Measurements from ENCODE around the gene C17orf107.

DNA sequence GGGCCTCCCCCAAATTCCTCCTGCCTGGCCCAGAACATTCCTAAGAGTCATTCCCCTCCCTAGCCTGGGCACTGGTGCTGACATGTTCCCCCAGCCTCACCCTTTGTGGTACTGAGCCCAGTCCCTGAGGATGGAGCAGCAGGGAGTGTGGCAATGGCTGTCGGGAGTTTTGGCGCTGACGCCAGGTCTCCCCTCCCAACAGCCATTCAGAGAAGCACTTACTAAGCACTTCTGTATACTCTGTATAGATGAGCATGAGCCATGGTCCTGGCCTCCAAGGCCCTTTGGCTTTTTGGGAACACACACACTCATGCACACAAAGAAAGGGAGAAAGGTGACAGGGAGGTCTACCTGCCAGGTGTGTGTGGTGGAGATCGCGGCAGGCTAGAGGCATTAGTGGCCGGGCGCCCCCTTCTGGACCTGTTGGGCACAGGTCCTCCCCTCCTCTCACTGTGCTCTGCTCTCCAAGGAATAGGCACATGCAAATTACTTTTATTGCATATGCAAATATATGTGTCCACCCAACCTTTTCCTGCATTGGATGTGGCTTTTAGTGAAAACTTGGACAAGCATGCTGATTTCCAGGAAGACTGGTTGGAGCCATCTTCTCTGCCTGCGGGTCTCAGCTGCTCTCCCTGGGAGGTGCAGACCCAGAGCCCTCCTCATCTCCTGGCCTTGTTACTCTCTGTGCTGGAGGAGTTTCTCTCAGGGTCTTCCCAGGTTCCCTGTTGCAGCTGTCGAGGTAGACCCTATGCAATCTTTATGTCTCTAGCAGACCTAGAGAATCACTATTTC is 17.4 kb upstream of the C17orf107 start:
- TF ChIP-seq ZNF274 (IDR thresholded peaks at IDR 0.05; ENCODE audit: low read depth, low read length) = no peak
- TF ChIP-seq YY1 (IDR thresholded peaks at IDR 0.05; ENCODE audit: insufficient read depth, insufficient read length) = no peak
